ENCODE data around the gene LANCL1. TPM values are rescaled to one million over a fixed set of nuclear protein-coding genes. Genes with fewer than 3 reads are reported as not detected.
"Not testable (repeated sequence)": the region's sequence is repeated elsewhere in the genome, so short reads cannot be mapped to it uniquely, and the experiment has no call there.

LANCL1 gene
- polyA plus RNA-seq, 3 donors, result 71.9 to 83.7 (median 77.6) TPM

GRCh38 chr2:210429403-210430137, 47.0 kb downstream of the LANCL1 start:
- no peak for DNase-seq (ENCODE audit: extremely low read depth in 1 of 11, low read depth in 9 of 11, low spot score in 4 of 11)

- DNase-seq (ENCODE audit: extremely low read depth in 1 of 11, low read depth in 9 of 11, low spot score in 4 of 11), result no peak
These were observed 48.0 kb downstream of the LANCL1 start for GRCh38 chr2:210428393-210429179.

GRCh38 chr2:210427309-210427708, 49.2 kb downstream of the LANCL1 start:
- not testable (repeated sequence) for DNase-seq (ENCODE audit: extremely low read depth in 1 of 11, low read depth in 9 of 11, low spot score in 4 of 11)

- no peak for DNase-seq (ENCODE audit: extremely low read depth in 1 of 11, low read depth in 9 of 11, low spot score in 4 of 11)
These were observed 54.2 kb downstream of the LANCL1 start for GRCh38 chr2:210422366-210422765.

- DNase-seq (ENCODE audit: extremely low read depth in 1 of 11, low read depth in 9 of 11, low spot score in 4 of 11), result no peak
These were observed 54.6 kb downstream of the LANCL1 start for GRCh38 chr2:210421916-210422315.

GRCh38 chr2:210412660-210413059, 63.9 kb downstream of the LANCL1 start:
- no peak for DNase-seq (ENCODE audit: extremely low read depth in 1 of 11, low read depth in 9 of 11, low spot score in 4 of 11)

GRCh38 chr2:210410542-210410941, 66.0 kb downstream of the LANCL1 start:
- no peak for DNase-seq (ENCODE audit: extremely low read depth in 1 of 11, low read depth in 9 of 11, low spot score in 4 of 11)

- peak in 2 of 11 donors; percentile 5 to 12 for DNase-seq (ENCODE audit: extremely low read depth in 1 of 11, low read depth in 9 of 11, low spot score in 4 of 11)
These were observed 77.0 kb downstream of the LANCL1 start for GRCh38 chr2:210399440-210400041.

GRCh38 chr2:210392469-210392881, 84.1 kb downstream of the LANCL1 start:
- DNase-seq (ENCODE audit: extremely low read depth in 1 of 11, low read depth in 9 of 11, low spot score in 4 of 11), result no peak

- DNase-seq (ENCODE audit: extremely low read depth in 1 of 11, low read depth in 9 of 11, low spot score in 4 of 11), result no peak
These were observed 86.7 kb downstream of the LANCL1 start for GRCh38 chr2:210389856-210390255.

GRCh38 chr2:210388148-210388547, 88.4 kb downstream of the LANCL1 start:
- DNase-seq (ENCODE audit: extremely low read depth in 1 of 11, low read depth in 9 of 11, low spot score in 4 of 11), result no peak

- no peak for DNase-seq (ENCODE audit: extremely low read depth in 1 of 11, low read depth in 9 of 11, low spot score in 4 of 11)
These were observed 89.5 kb downstream of the LANCL1 start for GRCh38 chr2:210387074-210387473.

Other genes with a start within 250 kb of the LANCL1 start
- 1 to 10 TPM in 1 of 3 donors, not detected in 2; 3.1 TPM for gene MYL1, start 161.6 kb downstream of the LANCL1 start, polyA plus RNA-seq (ENCODE audit: insufficient read length in 3 of 3)
- gene CPS1, start 79.8 kb upstream of the LANCL1 start, polyA plus RNA-seq (ENCODE audit: insufficient read length in 3 of 3), result 1 to 10 TPM; 2.4 to 5.4 (median 3.8) TPM